NCI-H345 (cell line): ENCODE data around the gene COPG2.
"Not testable (repeated sequence)": the region's sequence is repeated elsewhere in the genome, so short reads cannot be mapped to it uniquely, and the experiment has no call there.

Experiments used
- DNase-seq: peaks from one replicate; lab custom pipeline; 2025; lab: John Stamatoyannopoulos, UW

The COPG2 gene

GRCh38 chr7:130649004-130649790 is 19.4 kb downstream of the COPG2 start:
- DNase-seq, result no peak

- no peak for DNase-seq
Observed at GRCh38 chr7:130648580-130648979, 20.0 kb downstream of the COPG2 start.

GRCh38 chr7:130642383-130642782 is 26.2 kb downstream of the COPG2 start:
- no peak for DNase-seq

- no peak for DNase-seq
Observed at GRCh38 chr7:130641497-130641896, 27.1 kb downstream of the COPG2 start.

GRCh38 chr7:130641040-130641439 is 27.5 kb downstream of the COPG2 start:
- DNase-seq, result no peak

GRCh38 chr7:130639388-130639787 is 29.2 kb downstream of the COPG2 start:
- DNase-seq, result no peak

- DNase-seq, result no peak
Observed at GRCh38 chr7:130632111-130632510, 36.4 kb downstream of the COPG2 start.

- no peak for DNase-seq
Observed at GRCh38 chr7:130628901-130629300, 39.6 kb downstream of the COPG2 start.

GRCh38 chr7:130627775-130628174 is 40.8 kb downstream of the COPG2 start:
- DNase-seq, result no peak

GRCh38 chr7:130622866-130623265 is 45.7 kb downstream of the COPG2 start:
- no peak for DNase-seq

- DNase-seq, result no peak
Observed at GRCh38 chr7:130615583-130615982, 53.0 kb downstream of the COPG2 start.

- no peak for DNase-seq
Observed at GRCh38 chr7:130614449-130614848, 54.1 kb downstream of the COPG2 start.

GRCh38 chr7:130611218-130611617 is 57.3 kb downstream of the COPG2 start:
- no peak for DNase-seq

- DNase-seq, result not testable (repeated sequence)
Observed at GRCh38 chr7:130607066-130607465, 61.5 kb downstream of the COPG2 start.

- DNase-seq, result no peak
Observed at GRCh38 chr7:130606161-130606560, 62.4 kb downstream of the COPG2 start.

GRCh38 chr7:130598056-130598455 is 70.5 kb downstream of the COPG2 start:
- peak; percentile 44 for DNase-seq

GRCh38 chr7:130595986-130596385 is 72.6 kb downstream of the COPG2 start:
- no peak for DNase-seq

GRCh38 chr7:130593033-130593432 is 75.5 kb downstream of the COPG2 start:
- peak; percentile 3 for DNase-seq

- not testable (repeated sequence) for DNase-seq
Observed at GRCh38 chr7:130591464-130591863, 77.1 kb downstream of the COPG2 start.

GRCh38 chr7:130585932-130586331 is 82.6 kb downstream of the COPG2 start:
- DNase-seq, result not testable (repeated sequence)

GRCh38 chr7:130575110-130575509 is 93.4 kb downstream of the COPG2 start:
- DNase-seq, result not testable (repeated sequence)

GRCh38 chr7:130570144-130570543 is 98.4 kb downstream of the COPG2 start:
- DNase-seq, result not testable (repeated sequence)

GRCh38 chr7:130566898-130567280 is 101.7 kb downstream of the COPG2 start:
- DNase-seq, result no peak
